Measurements from ENCODE around the gene KLHL36. TPM values are rescaled to one million over a fixed set of nuclear protein-coding genes. Genes with fewer than 3 reads are reported as not detected.

The KLHL36 gene
- total RNA-seq, 2 donors from 2014 or later: 36.2 to 44.1 TPM

GRCh38 chr16:84677017-84677803 lies 28.9 kb downstream of the KLHL36 start:
- Histone ChIP-seq H3K9me3 (no peaks in the 10 kb centered on the region), H3K27ac (no peak overlapping the region), H3K4me3 (no peak overlapping the region), H3K27me3 (no peaks in the 10 kb centered on the region), H3K4me1 (no peaks in the 10 kb centered on the region), H3K36me3 (no peaks in the 10 kb centered on the region)
- TF ChIP-seq CTCF (IDR thresholded peaks at IDR 0.05): no peak
- DNase-seq (ENCODE audit: low spot score): no peak

- Histone ChIP-seq H3K4me1 (no peaks in the 10 kb centered on the region), H3K4me3 (no peak overlapping the region), H3K9me3 (no peaks in the 10 kb centered on the region), H3K27me3 (no peaks in the 10 kb centered on the region), H3K27ac (no peak overlapping the region), H3K36me3 (no peaks in the 10 kb centered on the region)
- DNase-seq (ENCODE audit: low spot score): no peak
- no peak for TF ChIP-seq CTCF (IDR thresholded peaks at IDR 0.05)
These were observed 29.5 kb downstream of the KLHL36 start for GRCh38 chr16:84677849-84678248.

GRCh38 chr16:84678541-84678940 lies 30.2 kb downstream of the KLHL36 start:
- H3K4me1 ChIP-seq: no peaks in the 10 kb centered on the region
- no peak overlapping the region for H3K4me3 ChIP-seq
- no peaks in the 10 kb centered on the region for H3K36me3 ChIP-seq
- H3K9me3 ChIP-seq: no peaks in the 10 kb centered on the region
- no peaks in the 10 kb centered on the region for H3K27me3 ChIP-seq
- no peak for TF ChIP-seq CTCF (IDR thresholded peaks at IDR 0.05)
- DNase-seq (ENCODE audit: low spot score): no peak
- no peak overlapping the region for H3K27ac ChIP-seq

- Histone ChIP-seq H3K36me3 (no peaks in the 10 kb centered on the region), H3K9me3 (no peaks in the 10 kb centered on the region), H3K27ac (no peak overlapping the region), H3K27me3 (no peaks in the 10 kb centered on the region), H3K4me3 (no peak overlapping the region), H3K4me1 (no peaks in the 10 kb centered on the region)
- no peak for DNase-seq (ENCODE audit: low spot score)
- no peak for TF ChIP-seq CTCF (IDR thresholded peaks at IDR 0.05)
These were observed 32.0 kb downstream of the KLHL36 start for GRCh38 chr16:84680165-84680842.

GRCh38 chr16:84680843-84681629 lies 32.7 kb downstream of the KLHL36 start:
- Histone ChIP-seq H3K27me3 (no peaks in the 10 kb centered on the region), H3K9me3 (no peaks in the 10 kb centered on the region), H3K27ac (no peak overlapping the region), H3K4me3 (no peak overlapping the region), H3K4me1 (no peaks in the 10 kb centered on the region), H3K36me3 (no peaks in the 10 kb centered on the region)
- no peak for DNase-seq (ENCODE audit: low spot score)
- TF ChIP-seq CTCF (IDR thresholded peaks at IDR 0.05): no peak

Data from right atrium auricular region (tissue), 2 donors.